Mammary epithelial cell (primary cell): ENCODE results near the gene CCDC158.

Experiments used
- EZH2 ChIP-seq: IDR thresholded peaks from 2 replicates; pipeline ENCODE4 v1.6.1; 2012; ENCODE audit warnings: low read length, inconsistent platforms, borderline replicate concordance
- TF ChIP-seq, protein P1 (sequence below), 2 donors: IDR thresholded peaks in 1 of 2; conservative IDR thresholded peaks in 1 of 2; 2 replicates each; pipeline ENCODE4 v1.5.1; 2011 to 2012; ENCODE audit warnings: inconsistent platforms in 2 of 2, low read length in 2 of 2, mild to moderate bottlenecking in 2 of 2, control low read depth in 1 of 2, low read depth in 1 of 2; ENCODE audit not compliant: insufficient read depth in 1 of 2; ENCODE audit errors: extremely low read depth in 1 of 2

DNA sequence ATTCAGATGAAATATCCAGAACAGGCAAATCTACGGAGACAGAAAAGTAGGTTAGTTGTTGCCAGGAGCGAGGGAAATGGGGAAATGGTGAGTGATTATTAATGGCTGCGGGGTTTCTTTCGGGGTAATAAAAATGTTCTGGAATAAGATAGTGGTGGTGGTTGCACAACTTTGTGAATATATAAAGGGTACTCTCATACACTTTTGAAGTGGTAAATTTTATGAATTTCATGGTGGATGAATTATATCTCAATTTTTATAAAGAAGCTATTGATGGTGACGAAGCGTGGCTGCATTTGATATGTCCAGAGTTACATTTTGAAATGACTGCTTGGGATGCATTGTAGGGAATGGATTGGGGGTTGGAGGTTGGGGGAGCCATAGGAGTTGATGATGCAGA, 153.1 kb downstream of the CCDC158 start:
- TF ChIP-seq, protein P1, sequence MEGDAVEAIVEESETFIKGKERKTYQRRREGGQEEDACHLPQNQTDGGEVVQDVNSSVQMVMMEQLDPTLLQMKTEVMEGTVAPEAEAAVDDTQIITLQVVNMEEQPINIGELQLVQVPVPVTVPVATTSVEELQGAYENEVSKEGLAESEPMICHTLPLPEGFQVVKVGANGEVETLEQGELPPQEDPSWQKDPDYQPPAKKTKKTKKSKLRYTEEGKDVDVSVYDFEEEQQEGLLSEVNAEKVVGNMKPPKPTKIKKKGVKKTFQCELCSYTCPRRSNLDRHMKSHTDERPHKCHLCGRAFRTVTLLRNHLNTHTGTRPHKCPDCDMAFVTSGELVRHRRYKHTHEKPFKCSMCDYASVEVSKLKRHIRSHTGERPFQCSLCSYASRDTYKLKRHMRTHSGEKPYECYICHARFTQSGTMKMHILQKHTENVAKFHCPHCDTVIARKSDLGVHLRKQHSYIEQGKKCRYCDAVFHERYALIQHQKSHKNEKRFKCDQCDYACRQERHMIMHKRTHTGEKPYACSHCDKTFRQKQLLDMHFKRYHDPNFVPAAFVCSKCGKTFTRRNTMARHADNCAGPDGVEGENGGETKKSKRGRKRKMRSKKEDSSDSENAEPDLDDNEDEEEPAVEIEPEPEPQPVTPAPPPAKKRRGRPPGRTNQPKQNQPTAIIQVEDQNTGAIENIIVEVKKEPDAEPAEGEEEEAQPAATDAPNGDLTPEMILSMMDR (conservative IDR thresholded peaks at IDR 0.05 in 1 of 2, IDR thresholded peaks at IDR 0.05 in 1 of 2; ENCODE audit: extremely low read depth in 1 of 2, insufficient read depth in 1 of 2, low read depth in 1 of 2, low read length in 2 of 2), result no peak
- TF ChIP-seq EZH2, result no peak
